NCI-H2107 treated with DMSO at 0.1 percent for 48 hours (cell line): ENCODE measurements around the gene HPF1.
"Not testable (repeated sequence)": the region's sequence is repeated elsewhere in the genome, so short reads cannot be mapped to it uniquely, and the experiment has no call there.

ENCODE experiments used
- DNase-seq: peaks from one replicate; lab custom pipeline; 2025; ENCODE audit not compliant: unreplicated experiment; lab: John Stamatoyannopoulos, UW

HPF1 gene

DNA sequence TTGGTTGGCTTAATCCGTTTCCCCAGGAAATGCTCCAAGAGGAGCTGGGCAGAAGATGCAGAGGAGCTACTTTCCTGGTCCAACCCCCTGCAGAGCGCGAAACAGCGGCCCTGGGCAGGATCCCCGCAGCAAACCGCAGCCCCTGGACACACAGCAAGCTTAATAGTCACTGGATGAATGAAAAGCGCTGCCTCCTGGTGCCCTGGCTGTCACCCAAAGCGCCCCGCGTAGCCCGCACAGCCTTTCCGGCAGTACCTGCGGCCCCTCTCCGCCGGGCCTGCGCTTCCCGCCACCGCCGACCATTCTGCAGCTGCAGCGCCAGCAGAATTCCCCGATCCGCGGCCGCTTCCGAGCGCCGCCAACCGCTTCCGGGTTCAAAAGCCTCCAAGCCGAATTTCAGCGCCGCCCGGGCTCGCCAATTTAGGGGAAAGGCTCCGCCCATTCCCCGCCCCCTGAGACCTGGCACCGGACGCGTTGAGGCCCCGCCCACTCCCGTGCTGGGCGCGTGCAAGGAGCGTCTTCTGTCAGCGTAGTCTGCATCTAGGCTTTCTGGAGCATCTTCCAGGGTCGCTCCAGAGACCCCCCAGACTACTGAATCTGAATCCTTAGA, at the start of gene HPF1:
TSS of gene HPF1 (minus strand) at position 370 of the 610 bp plus-strand sequence. CDS start at position 303, 67 bp downstream.
- peak; percentile 66 for DNase-seq

DNA sequence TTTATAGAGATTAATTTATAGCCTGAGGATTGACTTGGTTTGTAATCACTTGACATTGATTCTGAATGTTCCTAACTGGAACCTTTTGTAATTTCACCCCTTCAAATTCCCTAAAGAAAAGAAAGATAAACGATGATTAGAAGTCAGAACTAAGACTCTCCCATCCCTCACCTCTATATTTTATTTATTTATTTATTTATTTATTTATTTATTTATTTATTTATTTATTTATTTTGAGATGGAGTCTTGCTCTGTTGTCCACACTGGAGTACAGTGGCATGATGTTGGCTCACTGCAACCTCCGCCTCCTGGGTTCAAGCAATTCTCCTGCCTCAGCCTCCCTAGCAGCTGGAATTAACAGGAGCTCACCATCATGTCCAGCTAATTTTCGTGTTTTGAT, 49.0 kb upstream of the HPF1 start:
- DNase-seq: not testable (repeated sequence)

DNA sequence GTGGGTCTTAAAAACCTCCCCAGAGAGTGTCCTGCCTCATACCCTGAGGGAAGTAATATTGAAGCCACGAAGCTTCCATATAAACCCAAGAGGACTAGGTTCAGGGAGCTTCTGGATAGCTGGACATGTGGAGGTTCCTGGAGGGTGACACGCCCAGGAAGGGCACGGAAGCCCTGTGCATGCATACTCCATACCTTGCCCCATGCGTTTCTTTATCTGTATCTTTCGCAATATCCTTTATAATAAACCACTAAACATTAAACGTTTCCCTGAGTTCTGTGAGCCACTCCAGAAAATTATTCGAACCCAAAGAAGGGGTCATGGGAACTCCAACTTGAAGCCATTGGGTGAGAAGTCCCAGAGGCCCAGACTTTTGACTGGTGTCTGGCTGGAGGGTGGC, 45.7 kb upstream of the HPF1 start:
- no peak for DNase-seq

DNA sequence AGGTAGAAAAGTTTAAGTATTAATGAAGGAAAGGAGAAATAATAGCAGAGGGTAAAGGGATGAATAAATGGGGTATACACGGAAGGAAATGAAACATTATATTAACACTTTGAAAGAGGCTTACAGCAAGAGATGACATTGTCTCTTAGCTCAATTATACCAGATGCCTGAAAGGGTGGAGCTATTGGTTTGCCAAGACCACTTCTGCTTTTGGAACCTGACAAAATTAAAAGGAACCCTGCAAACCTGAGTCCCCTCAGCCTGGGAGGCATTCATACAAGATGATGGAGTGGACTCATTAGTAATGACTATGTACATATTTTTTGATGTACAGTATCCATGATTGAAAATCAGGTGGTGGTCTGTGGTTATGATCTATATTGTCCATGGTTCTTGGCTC, 45.1 kb upstream of the HPF1 start:
- DNase-seq: no peak

DNA sequence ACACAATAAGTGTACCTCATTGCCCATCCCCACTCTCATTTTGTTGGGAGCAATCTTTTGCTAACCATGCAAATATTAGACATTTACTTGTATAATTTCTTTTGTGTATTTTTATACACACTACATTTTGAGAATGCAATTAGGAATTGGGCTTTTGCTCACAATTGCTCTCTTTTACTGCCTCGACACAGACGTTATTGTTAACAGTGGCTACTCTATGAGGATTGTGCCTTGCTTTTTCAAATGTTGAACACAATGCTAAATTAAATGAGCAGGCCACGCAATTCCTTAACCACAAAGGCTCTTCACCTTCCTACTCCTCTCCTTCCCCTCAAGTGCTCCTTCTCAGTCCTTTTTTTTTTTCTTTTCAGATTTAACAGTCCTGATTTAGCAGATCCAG, 42.8 kb upstream of the HPF1 start:
- DNase-seq: no peak

DNA sequence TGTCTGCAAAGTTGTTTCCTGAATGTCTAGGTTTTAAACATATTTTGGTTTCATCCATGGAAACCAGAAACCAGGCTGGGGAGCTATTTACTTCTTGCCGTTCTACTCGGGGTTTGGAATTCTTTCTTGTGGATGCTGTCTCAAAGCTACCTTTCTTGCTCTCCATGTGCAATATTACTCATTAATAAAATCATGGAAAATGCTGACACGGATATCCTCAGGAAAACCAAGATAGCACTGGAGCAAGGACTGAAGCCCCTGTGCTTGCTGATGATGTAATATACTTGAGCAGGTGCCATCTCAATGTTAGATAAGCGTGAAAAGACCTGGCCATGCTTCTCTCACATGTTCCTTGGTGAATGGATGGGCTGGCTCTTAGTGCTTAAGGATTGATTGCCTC, 41.5 kb upstream of the HPF1 start:
- DNase-seq: no peak

DNA sequence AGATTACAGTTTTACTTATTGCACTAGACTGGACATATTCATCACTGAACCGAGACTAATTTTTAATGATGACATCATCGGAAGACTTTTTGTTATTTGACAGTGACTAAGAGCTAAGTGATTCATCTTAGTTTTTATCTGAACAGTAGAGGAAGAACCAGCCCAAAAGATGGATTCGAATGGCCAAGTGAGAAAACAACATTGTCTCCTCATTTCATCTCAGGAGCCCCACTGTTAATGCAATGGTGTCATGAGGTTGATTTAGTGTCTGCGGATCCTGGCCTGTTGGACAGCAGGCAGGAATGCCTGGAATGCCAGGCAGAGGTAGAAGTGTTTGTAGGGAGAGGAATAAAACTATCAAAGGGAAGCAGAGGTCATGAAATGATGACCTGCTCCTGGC, 37.8 kb upstream of the HPF1 start:
- DNase-seq: no peak

DNA sequence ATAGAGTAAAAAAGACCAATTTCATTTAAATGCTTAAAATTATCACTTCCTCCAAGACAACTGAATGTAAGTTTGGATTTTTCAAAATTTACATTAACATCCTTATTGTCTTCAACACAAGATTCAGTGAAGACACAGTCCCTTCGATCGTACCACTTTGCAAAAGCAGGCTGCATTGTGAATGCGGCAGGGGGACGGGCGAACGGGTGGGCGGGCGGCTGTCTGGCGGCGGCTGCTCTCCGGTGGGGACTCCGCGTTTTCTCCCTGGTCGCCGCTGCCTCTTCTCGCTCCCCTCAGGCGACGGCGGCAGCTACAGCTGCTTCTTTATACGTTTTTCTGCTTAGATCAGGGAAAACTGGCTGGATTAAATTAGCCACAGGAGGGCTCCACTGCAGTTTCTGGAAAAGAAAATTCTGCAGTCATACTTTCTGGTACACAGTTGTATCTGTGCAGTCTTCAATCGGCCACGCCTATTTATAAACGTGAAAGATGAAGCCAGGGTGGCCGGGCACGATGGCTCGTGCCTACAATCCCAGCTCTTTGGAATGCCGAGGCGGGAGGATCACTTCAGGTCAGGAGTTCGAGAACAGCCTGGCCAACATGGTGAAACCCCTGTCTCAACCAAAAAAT, 33.9 kb upstream of the HPF1 start:
- DNase-seq: peak; percentile 2

DNA sequence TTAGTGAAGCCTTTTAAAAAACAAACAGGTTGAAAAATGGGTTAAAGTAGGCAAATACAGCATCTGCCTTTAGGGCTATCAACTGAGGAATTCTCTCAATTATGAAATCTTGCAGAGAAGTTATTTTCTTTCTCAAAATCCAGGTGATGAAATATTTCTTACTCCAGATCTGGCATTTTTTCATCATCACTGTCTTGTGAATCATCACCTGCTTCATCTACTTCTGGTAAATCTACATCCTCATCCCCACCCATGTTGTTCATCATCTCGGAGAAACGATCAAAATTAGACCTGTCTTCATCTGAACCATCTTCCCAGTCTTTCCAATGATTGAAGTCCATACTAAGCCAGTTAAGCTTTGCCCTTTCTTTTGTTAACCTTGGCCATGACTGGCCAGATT, 33.3 kb upstream of the HPF1 start:
- no peak for DNase-seq

DNA sequence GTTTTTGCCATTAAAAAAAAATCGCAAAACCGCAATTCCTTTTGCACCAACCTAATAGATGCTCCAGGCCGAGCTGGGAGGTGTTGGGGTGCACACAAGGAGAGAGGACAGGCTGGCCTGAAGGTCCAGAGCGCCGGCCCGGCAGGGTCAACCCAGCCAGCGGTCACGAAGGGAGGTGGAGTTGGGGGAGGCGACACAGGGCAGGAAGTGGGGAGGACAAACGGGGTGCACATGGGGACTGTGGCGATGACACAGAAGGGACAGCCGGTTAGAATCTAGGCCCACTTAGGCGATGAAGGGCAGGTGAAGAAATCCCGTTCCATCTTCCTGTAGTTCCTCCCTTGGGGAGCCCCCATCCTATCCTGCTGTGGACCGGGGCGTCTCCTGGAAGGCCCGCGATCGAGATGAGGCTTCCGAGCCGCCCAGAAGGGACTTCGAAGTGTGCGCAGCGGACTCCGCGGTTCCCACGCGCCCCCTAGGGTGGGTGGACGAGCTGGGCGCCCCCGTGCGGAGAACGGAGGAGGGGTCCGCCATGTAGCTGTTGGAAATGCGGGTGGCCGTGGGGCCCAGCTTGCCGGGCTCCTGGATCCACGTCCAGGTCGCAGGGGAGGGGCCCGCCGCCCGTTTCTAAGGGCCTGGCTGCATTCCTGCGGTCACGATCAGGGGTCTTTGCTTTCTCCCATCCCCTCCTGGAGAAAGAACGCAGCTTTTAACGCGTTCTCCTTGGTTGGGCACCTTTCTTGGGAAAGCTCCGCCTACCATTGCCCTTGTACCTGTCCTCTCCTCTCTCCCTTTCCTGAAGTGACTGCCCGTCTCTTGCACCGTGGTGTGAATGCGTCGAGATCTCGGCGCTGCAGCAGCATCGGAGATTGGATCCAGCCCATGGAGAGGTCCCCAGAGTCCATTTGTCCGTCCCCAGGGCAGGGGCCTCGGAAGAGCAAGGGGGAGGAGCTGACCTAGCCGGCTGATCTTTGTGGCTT, 17.0 kb upstream of the HPF1 start:
- DNase-seq: no peak

DNA sequence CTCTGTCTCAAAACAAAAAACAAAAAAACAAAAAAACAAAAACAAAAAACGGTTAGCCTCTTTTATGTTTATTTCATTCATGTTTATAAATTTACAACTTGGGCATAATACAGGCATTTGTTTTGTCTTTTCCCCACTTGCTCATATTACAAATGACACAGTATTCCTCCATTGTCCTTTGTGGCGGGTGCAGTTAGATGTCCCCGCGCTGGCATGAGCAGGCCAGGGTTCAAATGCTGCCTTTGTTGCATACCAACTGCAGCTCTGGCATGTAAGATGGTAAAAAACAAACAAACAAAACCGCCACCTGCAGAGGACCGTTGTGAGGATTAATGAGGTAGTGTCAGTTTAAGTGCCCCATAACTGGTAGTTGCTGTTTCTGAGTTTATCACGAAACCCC, 16.1 kb upstream of the HPF1 start:
- no peak for DNase-seq

DNA sequence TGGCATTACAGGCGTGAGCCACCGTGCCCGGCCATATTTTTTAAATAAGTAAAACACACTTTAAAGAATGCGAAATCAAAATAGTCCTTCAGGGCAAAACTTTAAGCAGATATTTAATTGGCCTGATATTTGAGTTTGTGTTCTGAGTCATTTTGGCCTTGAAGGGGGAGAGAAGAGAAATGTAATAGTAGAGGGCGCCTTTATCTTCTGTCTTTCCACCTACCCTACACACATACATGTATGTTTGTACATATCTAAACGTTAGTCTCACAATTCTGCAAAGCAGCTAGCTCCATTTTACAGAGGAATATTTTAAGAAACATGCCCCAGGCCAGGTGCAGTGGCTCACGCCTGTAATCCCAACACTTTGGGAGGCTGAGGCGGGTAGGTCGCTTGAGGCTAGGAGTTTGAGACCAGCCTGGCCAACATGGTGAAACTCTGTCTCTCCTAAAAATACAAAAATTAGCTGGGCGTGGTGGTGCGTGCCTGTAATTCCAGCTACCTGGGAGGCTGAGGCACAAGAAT, 13.9 kb upstream of the HPF1 start:
- DNase-seq: not testable (repeated sequence)

DNA sequence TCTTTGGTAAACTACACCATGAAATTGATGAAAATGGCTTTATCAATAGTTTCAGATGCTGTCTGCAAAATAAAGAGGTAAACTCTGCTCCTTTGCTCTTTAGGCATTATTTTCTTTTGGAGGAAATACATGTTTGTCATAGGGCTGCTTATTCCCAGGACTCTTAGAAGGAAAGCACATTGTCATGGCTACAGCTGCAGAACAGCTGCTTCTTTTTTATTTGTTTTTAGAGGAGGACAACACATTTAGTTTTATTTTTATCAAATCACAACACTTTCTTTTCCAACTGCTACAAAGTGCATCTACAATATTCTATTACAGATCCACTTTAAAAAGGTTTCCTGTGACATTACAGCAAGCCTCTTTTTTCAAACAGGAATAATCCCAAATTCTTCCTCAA, 12.7 kb upstream of the HPF1 start:
- DNase-seq: no peak

DNA sequence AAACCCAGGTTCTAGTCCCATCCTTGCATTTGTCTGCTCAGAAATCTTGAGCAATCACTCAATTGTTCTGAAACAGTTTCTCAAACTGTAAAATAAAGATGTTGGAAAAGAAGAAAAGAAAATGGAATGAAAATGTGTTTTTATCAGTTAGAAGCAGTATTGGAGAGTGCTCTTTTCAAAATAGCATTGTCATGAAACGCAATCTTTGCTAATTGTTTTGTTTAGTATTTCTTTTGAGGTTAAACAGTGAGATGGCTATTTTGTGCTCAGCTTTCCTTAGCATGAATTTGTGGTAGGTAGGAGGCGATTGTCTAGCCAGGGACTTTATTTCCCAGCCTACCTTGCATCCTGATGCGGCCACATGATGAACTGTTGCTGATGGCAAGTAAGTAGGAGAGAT, 10.6 kb upstream of the HPF1 start:
- no peak for DNase-seq

DNA sequence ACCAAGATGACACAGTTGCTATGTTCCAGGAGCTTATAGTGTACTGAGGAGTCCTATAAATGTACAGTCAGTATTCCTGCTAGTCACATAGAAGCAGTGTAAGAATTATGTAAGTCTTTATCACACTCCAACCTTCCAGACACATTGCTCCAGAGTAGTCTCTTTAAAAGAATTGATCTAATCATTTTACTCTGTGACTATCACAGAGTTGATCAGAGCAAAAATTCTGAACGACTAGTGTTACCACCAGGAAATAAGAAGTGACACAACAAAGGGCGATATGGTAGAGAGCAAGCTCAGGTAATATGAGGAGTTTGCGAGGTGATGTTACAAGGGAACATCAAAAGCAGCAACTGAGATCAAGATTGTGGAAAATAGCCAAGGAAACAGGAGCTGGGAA, 9.0 kb upstream of the HPF1 start:
- no peak for DNase-seq

DNA sequence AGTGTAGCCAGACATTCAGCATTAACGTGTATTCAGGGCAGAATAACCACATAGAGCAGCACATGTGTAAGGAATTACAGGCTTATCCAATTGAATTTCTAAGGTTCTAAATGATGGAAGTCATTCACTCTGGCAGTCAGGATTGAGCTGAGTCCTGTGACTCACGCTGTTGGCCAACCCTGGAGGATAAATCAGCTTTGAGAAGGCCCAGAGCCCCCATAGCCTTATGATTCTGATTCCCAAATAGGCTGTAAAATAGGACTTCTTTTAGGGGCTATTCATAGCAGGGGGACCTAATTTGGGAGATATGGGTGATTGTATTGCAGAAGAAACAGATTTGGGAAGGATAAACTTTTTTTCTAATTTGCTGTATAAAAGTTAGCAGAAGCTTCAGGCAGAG, 8.1 kb upstream of the HPF1 start:
- DNase-seq: no peak

DNA sequence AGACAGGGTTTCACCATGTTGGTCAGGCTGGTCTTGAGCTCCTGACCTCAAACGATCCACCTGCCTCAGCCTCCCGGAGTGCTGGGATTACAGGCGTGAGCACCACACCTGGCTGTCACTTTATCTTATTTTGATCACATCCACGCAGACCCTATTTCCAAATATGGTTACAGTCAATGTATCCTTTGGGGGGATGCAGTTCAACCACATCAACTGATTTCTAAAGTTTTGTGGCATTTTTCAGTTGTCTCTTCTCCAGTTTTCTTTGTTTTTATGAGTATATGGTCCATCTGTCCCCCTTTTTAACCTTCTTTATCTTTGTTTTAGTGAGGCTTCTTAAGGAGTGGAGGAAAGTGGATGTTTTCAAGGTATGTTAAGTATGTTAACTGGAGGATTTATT, 4.1 kb upstream of the HPF1 start:
- DNase-seq: no peak

DNA sequence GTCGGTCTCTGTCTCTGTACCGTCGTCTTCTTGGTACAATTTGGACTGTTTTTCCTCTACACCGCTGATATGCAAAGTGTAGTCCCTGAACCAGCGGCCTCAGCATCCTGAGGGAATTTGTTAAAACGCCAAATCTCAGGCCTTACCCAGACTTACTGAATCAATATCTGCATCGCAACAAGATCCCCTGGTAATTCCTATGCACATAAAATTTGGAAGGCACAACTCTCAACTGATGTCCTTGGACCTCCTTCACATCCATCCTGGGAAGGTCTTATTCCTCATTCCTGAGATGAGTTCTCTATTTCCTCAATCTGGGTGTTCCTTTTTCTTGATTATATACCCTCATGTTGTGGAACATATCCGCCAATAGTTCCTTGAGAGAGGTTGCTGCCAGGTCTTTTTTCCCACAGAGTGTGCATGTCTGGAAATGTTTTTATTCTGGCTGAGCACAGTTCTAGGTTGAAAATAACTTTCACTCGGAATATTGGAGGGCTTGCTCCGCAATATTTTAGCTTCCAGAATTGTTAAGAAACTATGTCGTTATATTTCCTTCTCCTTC, 738 bp upstream of the HPF1 start:
- no peak for DNase-seq

DNA sequence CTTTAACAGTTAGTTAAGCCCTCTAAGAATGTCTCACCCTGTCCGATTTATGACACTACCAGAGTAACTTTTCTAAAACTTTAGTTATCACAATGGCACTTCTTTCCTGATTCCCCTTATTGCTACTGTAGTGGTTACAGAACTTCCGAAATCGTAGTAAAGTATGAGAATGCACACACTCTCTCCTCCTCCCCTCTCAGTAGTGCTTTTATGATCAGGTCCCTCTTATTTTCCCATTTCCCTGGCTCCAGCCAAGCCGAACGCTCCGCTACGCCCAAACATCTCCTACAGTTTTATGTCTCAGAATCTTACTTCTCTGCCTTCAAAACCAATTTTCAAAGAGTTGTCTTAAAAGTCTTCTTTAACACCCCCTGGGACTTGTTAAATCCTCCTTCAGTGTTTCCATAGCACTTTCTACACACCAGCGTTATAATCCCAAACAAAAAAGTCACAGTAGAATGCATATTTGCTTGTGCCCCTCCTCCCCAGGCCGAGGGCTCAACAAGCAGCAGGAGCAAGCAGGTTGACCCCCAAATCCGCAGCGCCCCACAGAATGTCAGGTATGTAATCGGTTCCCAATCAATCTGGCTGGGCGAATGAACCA, 671 bp downstream of the HPF1 start:
- DNase-seq: no peak

DNA sequence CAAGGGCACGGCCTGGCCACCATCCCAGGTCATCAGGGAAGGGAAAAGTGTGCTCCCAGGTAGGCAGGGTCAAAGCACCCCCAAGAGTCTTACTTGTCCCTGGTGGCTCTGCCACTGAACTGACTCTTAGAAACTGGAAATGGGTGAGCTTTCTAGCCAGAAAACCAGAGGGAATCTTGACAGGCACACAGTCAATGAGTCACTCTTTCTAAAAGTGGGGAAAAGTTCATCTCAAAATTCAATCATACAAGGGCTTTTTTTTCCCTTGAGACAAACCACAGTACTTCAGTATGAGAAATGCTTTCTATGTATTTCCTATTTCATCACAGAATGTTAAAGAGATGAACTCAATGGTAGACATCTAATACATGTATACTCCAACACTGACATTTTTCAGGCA, 12.5 kb downstream of the HPF1 start:
- DNase-seq: no peak

DNA sequence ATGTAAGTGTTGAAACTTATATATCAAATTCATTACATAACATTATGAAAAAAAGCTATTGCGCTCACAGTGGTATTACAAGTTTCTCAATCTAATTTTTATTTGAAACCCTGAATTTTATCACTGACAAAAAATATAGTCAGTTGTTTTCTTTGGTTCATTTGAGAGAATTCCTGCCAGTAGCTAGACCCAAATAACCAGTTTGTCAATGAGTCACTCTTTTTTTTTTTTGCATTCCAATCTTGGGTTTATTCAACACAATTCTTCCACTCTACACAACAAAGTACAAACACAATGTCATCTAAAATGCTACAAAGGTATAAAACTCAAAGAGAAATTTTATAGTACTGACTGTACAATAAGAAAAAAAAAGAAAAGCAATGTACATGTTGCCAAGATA, 13.1 kb downstream of the HPF1 start:
- no peak for DNase-seq
